ENCODE data around the gene KIF26A. TPM values are rescaled to one million over a fixed set of nuclear protein-coding genes. Genes with fewer than 3 reads are reported as not detected.
"Not testable (repeated sequence)": the region's sequence is repeated elsewhere in the genome, so short reads cannot be mapped to it uniquely, and the experiment has no call there.

KIF26A gene
- total RNA-seq, 1 experiment from 2014 or later = 3.1 TPM

GRCh38 chr14:104209071-104209470 lies 70.7 kb downstream of the KIF26A start:
- H3K4me1 ChIP-seq (ENCODE audit: insufficient read depth, low read length); H3K4me3 ChIP-seq (ENCODE audit: low read length); H3K9ac ChIP-seq (ENCODE audit: low read length); H4K20me1 ChIP-seq (ENCODE audit: low read length); DNase-seq; ATAC-seq; CTCF ChIA-PET; H3K36me3 ChIP-seq (ENCODE audit: low read depth, low read length); POLR2A ChIA-PET (ENCODE audit: unreplicated experiment); intact Hi-C loops (cut with micrococcal nuclease); BruUV-seq (replicated peaks); H3K79me2 ChIP-seq (ENCODE audit: low read length); H3F3A ChIP-seq (ENCODE audit: low read length, unreplicated experiment); H3K4me2 ChIP-seq (ENCODE audit: low read length); H3K9me3 ChIP-seq (ENCODE audit: low read length); H3K9me2 ChIP-seq (replicated peaks; ENCODE audit: low read length); H2AFZ ChIP-seq (ENCODE audit: low read length); H3K27ac ChIP-seq (ENCODE audit: low read length): not testable (repeated sequence)
- peaks cover 11% of the 10 kb centered on the region; the same call in 1 of the 2 replicates for H3K27me3 ChIP-seq (ENCODE audit: low read length)

GRCh38 chr14:104209985-104210816 lies 71.8 kb downstream of the KIF26A start:
- Histone ChIP-seq H3K4me3 (ENCODE audit: low read length) (no peak overlapping the region), H3K27me3 (ENCODE audit: low read length) (peaks cover 16% of the 10 kb centered on the region), H3K9me3 (ENCODE audit: low read length) (no peaks in the 10 kb centered on the region), H3K9me2 (replicated peaks; ENCODE audit: low read length) (no peaks in the 10 kb centered on the region), H4K20me1 (ENCODE audit: low read length) (no peaks in the 10 kb centered on the region), H3K79me2 (ENCODE audit: low read length) (no peaks in the 10 kb centered on the region), H2AFZ (ENCODE audit: low read length) (no peak overlapping the region), H3K27ac (ENCODE audit: low read length) (no peak overlapping the region), H3K4me2 (ENCODE audit: low read length) (no peak overlapping the region), H3K9ac (ENCODE audit: low read length) (no peak overlapping the region), H3K36me3 (ENCODE audit: low read depth, low read length) (no peaks in the 10 kb centered on the region), H3K4me1 (ENCODE audit: insufficient read depth, low read length) (no peaks in the 10 kb centered on the region), H3F3A (ENCODE audit: low read length, unreplicated experiment) (no peaks in the 10 kb centered on the region)
- no TSS peak for BruUV-seq (replicated peaks)
- ATAC-seq (no peak), DNase-seq (no peak)
- intact Hi-C loops (cut with micrococcal nuclease) = no loop called here
- POLR2A ChIA-PET (ENCODE audit: unreplicated experiment) = no interaction called here
- CTCF ChIA-PET = no interaction called here
- TF ChIP-seq EZH2 (IDR thresholded peaks at IDR 0.05; ENCODE audit: low read length, unreplicated experiment) (no peak), EZH2phosphoT487 (IDR thresholded peaks at IDR 0.05; ENCODE audit: borderline replicate concordance, low read length) (no peak)

- POLR2A ChIA-PET (ENCODE audit: unreplicated experiment) = no interaction called here
- Histone ChIP-seq H3K27me3 (ENCODE audit: low read length) (peaks cover 16% of the 10 kb centered on the region), H2AFZ (ENCODE audit: low read length) (no peak overlapping the region), H4K20me1 (ENCODE audit: low read length) (no peaks in the 10 kb centered on the region), H3K36me3 (ENCODE audit: low read depth, low read length) (no peaks in the 10 kb centered on the region), H3K4me3 (ENCODE audit: low read length) (no peak overlapping the region), H3K9me3 (ENCODE audit: low read length) (no peaks in the 10 kb centered on the region), H3K9ac (ENCODE audit: low read length) (no peak overlapping the region), H3F3A (ENCODE audit: low read length, unreplicated experiment) (no peaks in the 10 kb centered on the region), H3K79me2 (ENCODE audit: low read length) (no peaks in the 10 kb centered on the region), H3K27ac (ENCODE audit: low read length) (no peak overlapping the region), H3K4me2 (ENCODE audit: low read length) (no peak overlapping the region), H3K4me1 (ENCODE audit: insufficient read depth, low read length) (no peaks in the 10 kb centered on the region), H3K9me2 (replicated peaks; ENCODE audit: low read length) (no peaks in the 10 kb centered on the region)
- ATAC-seq = no peak
- no TSS peak for BruUV-seq (replicated peaks)
- intact Hi-C loops (cut with micrococcal nuclease) = no loop called here
- no peak for DNase-seq
- CTCF ChIA-PET = no interaction called here
- TF ChIP-seq CTCF (conservative IDR thresholded peaks at IDR 0.05; ENCODE audit: low read depth, low read length) (no peak), EZH2phosphoT487 (IDR thresholded peaks at IDR 0.05; ENCODE audit: borderline replicate concordance, low read length) (no peak), EZH2 (IDR thresholded peaks at IDR 0.05; ENCODE audit: low read length, unreplicated experiment) (no peak)
Measured at GRCh38 chr14:104210817-104211195, 72.4 kb downstream of the KIF26A start.
